NCI-H82 treated with DMSO at 0.1 percent for 48 hours (cell line): ENCODE measurements around the gene FAM124B.

Experiments used
- DNase-seq: peaks from one replicate; lab custom pipeline; 2025; ENCODE audit not compliant: unreplicated experiment; lab: John Stamatoyannopoulos, UW

Gene FAM124B

DNA sequence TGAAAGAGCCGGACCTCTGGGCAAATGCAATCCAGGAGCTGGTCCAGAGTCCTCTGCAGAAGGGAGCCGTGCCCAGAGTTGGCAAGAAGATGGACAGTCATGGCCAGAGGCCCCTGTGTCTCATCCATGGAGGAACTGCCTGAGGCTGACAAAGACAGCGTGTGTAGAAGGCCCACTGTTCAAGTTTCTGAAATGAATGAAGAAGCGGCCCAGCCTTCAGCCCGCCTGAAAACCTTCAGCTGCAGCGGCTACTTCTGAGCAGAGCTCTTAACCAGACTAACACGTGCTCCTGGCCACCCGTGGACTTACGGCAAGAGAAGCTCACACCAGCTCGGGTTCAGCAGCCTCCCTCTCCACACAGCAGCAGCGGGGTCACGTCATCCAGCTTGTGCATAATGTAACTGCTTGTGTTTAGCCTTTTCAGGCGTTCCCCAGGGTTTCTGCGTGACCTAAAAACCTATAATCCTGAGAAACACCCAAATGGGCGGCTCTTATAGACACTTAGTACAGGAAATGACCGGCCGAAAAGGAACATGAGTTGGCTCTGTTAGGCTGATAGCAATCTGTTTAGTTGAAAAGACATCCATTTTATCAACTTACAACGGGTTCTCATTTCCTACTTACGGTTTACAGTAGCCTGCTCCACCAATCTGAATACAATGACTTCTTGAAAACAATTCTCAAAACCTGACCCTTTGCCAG lies at the start of gene FAM124B:
TSS of gene FAM124B (minus strand) at position 467 of the 702 bp plus-strand sequence. CDS start at position 128, 339 bp downstream.
- no peak for DNase-seq

GRCh38 chr2:224449212-224450147 lies 47.6 kb upstream of the FAM124B start:
- DNase-seq: no peak

GRCh38 chr2:224448236-224448635 lies 46.3 kb upstream of the FAM124B start:
- DNase-seq: no peak

DNA sequence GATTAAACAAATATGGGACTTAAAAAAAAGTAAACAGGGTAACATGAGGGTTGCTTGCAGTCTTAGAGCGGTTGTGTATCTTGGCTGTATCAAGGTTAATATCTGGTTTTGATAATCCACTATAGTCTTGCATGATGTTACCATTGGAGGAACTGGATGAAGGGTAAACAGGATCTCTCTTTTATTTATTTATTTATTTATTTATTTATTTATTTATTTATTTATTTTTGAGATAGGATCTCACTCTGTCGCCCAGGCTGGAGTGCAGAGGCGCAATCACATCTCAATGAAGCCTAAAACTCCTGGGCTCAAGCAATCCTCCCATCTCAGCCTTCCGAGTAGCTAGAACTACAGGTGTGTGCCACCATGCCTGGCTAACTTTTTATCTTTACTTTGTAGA lies 42.9 kb upstream of the FAM124B start:
- no peak for DNase-seq

DNA sequence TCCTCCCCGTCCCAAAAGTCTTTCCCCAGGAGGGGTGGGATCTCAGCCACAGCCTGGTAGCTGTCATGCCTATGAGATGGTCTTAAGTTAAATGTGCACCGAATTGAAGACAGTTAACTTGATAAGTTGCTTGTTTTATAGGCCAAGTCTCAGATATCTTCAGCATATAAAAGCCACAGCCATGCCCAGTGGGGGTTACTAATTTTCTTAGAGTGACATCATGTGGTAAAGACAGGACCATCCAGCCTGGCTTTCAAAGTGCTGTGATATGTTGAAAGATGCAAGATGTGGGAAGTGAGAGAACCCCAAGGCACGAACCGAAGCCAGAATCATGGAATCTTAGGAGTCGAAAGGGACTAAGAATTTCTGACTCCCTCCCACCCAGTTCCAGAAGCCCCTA lies 42.1 kb upstream of the FAM124B start:
- no peak for DNase-seq

DNA sequence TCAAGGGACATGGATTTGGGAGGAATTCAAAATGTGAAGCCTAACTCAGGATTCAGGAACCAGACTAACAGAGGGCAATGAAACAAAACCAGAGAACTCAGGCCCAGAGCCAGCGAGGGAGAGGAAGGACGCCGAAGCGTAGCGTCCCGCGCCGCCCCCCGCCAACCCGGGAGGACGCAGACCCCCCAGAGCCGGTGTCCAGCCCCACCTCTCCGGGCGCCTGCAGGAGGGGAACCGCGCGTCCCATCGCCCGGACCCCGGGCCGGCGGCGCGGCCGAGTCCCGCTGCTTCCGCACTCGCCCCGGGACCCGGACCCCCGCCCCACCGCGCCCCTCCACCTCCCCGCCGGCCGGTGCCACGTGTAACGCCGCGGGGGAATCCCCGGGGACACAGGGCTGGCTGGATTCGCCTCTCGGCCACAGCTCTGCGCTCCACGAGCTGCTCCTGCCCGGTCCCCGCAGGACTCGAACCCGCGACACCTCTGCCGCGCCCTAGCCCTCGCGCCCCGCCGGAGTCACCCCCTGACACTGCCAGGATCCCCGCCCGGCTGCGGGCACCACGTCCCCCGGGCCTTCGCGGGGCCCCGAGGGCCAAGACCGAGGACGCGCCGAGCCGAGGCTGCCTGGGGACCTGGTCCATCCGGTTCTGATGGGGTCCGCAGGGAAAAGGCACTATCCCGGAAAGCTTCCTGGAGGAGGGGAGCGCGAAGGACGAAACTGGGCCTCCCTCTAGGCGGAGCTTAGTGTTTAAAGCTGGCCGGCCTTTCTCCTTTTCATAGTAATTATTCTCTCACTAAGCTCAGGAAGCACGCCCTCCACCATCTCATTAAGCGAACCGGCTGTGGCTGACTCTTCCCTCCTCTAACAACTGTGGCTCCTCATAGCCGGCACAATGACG lies 40.4 kb upstream of the FAM124B start:
- no peak for DNase-seq

GRCh38 chr2:224440988-224441387 lies 39.1 kb upstream of the FAM124B start:
- DNase-seq: no peak

DNA sequence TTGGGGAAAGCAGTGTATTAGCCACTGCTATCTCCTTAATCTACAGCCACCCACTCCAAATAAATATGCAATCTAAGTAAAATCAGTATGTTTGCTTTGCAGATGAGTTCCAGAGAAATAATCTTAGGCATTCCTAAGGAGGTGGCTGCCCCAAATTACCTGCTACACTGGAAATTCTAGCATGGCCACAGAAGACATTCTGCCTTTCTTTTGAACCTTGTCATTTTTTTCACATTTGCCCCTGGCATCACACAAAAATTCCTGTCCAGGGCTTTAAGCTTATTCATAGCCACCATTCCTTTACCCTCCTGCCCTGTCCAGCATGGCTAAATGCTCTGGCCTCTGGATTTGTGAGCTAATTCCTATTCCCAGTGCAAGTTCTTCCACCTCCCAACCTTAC lies 36.8 kb upstream of the FAM124B start:
- no peak for DNase-seq

GRCh38 chr2:224436634-224437033 lies 34.7 kb upstream of the FAM124B start:
- DNase-seq: no peak

DNA sequence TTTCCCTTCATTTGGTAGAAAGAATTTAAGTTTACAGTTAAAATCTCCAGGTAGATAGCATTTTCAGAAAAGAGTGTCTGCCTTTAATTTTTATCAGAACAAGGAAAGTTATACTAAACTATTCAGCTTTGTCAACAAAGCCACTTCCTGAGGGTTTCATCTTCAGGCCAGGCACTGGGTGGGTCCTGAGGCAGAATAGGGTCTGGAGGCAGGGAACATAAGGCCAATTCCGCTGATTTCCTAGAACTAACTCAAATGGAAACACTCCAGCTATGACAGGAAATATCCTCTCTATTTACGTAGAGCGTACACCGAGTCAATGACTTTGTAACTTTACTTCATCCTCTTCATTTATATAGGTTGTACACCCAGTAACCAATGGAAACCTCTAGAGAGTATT lies 32.7 kb upstream of the FAM124B start:
- no peak for DNase-seq

DNA sequence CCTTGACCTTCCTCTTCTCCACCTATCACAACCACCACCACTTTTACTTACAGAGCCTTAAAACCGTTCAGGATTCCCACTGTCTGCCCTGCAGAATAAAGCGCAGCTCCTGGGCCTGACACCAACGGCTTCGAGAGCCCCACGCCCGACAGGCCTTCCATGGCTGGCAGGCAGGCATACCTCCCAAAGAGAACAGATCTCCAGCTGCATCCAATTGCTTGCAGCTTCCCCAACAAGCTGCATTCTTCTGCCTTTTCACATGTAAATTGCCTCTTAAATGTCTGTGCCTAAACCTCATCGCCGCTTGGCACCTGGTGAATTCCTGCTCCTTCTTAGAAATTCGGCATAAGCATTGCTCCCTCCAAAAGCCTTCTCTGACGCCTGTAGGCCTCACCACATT lies 31.5 kb upstream of the FAM124B start:
- no peak for DNase-seq

DNA sequence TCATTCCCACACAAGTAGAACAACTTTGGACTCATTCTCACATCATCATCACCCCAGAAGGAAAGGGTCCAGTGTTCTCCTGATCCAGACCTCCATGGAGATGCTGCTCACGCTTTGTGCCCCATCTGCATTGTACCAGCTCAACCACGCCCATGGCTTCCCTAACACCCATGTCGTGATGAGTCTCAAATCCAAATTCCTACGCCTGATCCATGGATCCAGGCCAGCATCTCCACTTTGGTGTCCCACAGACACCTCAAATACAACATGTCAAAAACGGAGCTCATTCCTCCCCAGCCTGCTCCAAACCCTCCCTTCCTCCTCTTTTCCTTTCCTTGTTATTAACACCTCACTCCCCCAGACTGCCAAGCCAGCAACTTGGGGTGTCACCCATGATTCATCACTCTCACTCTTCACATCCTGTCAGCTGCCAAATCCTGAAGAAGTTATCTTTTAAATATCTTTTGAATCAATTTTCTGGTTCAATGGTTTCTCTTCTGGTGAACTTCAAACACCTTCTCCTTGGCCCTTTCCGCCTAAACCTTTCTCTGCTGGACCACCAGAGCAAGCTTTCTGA lies 30.2 kb upstream of the FAM124B start:
- no peak for DNase-seq

DNA sequence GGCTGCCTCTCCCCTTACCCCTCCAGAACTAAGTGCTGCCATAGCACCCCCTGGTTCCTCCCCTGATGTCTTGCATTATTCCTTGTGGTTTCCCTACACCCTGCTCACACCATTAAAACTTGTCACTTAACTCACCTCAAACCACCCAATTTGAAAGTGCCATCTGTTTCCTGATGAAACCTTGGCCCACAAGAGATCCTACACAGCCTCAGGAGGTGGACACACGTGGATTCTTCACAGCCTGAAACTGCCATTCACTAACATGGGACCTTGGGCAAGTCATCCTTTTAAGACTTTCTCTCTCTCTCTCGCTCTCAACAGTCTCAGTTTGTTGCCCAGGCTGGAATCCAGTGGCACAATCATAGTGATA lies 27.5 kb upstream of the FAM124B start:
- DNase-seq: no peak

DNA sequence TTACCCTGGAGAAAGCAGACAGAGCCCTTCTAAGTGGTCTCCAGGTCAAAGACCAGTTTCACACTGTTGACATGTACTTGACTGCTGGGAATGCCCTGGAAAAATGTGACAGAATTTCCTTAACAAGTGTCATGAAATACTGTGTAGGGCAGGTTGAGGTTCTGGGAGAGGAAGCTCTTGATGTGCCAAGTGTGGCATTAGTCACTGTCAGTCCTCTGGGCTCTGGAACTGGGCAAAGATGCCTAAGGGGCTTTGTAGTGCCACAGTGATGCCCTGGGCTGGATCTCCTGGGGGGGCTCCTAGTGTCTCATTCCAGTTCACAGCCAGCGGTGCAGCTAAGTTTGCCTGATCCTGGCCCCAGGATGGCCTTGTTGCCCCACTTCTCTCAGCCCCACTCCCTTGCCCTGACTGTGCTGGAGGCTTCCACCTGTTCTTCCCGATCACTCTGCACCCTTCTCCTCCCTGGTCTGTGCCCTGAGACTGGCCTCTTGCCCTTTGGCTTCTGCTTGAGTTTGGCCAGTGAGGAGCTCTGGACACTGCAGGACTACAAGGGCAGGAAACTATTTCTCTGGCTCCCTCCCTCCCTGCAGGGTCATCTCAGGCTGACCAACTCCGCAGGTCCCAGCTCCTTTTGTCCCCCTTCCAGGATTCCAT lies 27.0 kb upstream of the FAM124B start:
- no peak for DNase-seq

- DNase-seq: no peak
Observed at GRCh38 chr2:224427471-224427870, 25.6 kb upstream of the FAM124B start.

DNA sequence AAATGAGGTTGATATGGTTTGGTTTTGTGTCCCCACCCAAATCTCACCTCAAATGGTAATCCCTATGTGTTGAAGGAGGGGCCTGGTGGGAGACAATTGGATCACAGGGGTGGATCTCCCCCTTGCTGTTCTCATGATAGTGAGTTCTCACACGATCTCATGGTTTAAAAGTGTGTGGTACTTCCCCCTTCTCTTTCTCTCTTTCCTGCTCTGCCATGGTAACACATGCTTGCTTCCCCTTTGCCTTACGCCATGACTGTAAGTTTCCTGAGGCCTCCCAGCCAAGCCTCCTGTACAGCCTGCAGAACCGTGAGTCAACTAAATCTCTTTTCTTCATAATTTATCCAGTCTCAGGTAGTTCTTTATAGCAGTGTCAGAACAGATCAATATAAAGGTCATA lies 24.7 kb upstream of the FAM124B start:
- DNase-seq: no peak

- DNase-seq: no peak
Observed at GRCh38 chr2:224421065-224421464, 19.2 kb upstream of the FAM124B start.

DNA sequence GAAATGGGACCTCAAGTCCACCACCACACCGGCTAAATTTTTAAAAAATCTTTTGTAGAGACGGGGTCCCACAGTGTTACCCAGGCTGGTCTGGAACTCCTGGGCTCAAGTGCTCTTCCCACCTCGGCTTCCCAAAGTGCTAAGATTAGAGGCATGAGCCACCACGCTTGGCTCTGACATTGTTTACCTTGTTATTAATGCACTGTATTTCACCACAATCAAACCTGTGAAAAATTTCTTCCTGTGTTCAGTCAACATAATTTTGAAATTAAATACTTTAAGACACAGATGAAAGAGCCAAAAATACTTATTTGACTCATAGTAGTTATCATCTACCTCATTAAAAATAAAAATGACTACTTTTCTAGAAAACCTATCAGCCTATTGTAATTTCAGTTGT lies 16.0 kb upstream of the FAM124B start:
- DNase-seq: no peak

DNA sequence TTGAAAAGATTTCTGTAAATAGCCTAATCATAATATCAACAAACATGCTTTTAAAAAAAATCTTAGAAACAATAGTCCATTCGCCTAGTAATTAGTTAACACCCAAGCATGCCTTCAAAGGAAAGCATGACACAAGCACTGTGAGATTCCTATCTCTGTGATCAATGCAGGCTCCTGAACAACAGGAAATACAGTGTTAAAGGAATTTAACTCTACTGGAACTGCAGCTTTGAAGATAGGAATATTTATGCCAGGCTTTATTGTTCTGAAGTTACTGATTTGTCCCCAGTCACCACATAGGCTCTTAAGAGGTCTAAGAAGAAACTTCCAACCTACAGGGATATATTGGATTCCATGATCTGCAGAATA lies 15.4 kb upstream of the FAM124B start:
- no peak for DNase-seq

DNA sequence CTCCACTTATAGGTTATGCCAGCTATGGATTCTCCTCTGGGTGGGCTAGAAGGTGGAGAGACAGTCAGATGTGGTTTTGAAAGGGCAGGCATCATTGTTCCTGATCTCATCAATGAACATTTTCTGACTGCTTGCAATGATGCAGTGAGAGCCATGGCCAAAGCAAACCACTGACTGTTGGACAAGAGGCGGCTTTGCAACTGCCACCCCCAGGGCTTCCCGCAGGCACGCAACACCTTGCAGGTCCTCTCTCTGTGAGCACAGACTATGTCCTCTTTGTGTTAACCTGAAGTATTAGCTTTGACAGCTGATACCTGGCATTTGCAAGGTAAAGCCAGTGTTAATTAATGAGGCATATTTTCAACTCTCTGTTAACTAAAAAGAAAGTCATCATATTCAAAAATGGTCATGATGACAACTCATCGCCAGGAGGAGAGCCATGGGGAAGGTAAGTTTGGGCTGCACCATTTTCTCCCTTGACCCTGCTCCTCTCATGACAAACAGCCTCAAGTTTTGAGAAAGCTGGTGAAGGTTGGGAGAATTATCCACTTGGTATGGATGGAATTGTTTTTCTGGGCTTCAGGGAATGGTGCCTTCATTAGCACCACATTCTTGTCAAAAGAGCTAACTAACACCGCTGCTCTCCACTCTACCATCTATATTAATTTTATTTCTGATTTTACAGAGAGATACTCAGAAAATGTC lies 14.9 kb upstream of the FAM124B start:
- no peak for DNase-seq
